GM18868 (cell line): ENCODE results near the gene RNU7-1.

Experiments used
- ATAC-seq: cut with Tn5 transposase; IDR thresholded peaks from one replicate; pipeline ENCODE4 v1.9.1; 2021; ENCODE audit warnings: mild to moderate bottlenecking, moderate library complexity; ENCODE audit not compliant: unreplicated experiment

Gene RNU7-1

GRCh38 chr12:6952121-6952862 is 8.7 kb downstream of the RNU7-1 start:
- ATAC-seq, result no peak

DNA sequence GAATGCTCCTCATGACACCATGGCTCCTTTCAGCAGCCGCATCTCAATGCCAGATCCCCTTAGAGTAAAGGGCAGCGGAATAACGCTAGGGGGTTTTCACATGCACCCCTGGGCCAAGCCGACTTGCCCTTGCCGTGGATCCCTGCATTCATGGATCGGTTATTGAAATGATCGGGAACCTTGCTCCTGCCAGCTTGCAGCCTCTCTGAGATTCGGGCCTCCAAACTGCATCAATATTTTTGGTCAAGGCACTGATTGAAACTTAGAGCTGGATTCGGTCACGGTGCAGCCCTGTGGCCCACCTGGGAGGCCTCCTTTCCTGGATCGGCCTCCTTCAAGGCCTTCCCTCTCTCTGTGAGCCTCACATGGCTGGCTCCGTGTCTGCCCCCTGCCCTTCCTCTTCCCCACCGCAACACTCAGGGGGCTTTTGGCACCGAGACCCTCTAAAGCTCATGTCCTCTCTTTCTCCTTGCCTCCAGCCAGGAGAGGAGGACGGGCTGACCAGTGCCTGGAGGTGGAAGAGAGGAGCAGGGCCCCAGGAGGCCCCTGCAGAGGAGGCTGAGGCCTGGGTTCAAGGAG is 9.3 kb downstream of the RNU7-1 start:
- no peak for ATAC-seq

GRCh38 chr12:6953442-6954315 is 10.1 kb downstream of the RNU7-1 start:
- ATAC-seq, result peak; percentile 46

GRCh38 chr12:6954316-6955107 is 10.9 kb downstream of the RNU7-1 start:
- ATAC-seq, result no peak

DNA sequence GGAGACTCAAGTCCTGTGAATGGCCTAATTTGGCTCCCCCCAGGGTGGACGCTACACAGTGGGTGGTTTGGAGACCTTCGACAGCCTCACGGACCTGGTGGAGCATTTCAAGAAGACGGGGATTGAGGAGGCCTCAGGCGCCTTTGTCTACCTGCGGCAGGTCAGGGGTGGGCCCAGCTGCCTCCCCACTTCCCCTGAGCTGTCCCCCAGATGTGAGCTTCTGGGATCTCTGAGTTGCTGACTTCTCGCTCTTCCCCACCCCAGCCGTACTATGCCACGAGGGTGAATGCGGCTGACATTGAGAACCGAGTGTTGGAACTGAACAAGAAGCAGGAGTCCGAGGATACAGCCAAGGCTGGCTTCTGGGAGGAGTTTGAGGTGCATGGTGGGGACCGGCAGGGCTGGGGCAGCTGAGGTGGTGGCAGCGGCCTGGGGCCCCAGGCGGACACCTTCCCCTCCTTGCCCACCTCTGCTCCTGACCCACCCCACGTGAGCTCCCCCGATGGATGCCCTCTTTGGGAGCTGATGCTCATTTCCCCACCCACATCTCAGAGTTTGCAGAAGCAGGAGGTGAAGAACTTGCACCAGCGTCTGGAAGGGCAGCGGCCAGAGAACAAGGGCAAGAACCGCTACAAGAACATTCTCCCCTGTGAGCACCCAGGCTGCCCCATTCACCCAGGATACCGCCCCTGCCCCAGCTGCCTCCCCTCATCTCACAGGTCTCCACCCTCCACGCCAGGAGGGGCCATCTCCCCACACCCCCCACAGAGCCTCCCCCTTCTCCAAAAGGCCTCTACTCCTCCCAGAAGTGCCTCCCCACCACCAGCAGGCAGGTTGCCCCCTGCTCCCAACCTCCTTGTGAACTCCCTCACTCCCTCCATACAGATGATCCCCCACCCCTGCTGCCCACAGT is 11.7 kb downstream of the RNU7-1 start:
- no peak for ATAC-seq

DNA sequence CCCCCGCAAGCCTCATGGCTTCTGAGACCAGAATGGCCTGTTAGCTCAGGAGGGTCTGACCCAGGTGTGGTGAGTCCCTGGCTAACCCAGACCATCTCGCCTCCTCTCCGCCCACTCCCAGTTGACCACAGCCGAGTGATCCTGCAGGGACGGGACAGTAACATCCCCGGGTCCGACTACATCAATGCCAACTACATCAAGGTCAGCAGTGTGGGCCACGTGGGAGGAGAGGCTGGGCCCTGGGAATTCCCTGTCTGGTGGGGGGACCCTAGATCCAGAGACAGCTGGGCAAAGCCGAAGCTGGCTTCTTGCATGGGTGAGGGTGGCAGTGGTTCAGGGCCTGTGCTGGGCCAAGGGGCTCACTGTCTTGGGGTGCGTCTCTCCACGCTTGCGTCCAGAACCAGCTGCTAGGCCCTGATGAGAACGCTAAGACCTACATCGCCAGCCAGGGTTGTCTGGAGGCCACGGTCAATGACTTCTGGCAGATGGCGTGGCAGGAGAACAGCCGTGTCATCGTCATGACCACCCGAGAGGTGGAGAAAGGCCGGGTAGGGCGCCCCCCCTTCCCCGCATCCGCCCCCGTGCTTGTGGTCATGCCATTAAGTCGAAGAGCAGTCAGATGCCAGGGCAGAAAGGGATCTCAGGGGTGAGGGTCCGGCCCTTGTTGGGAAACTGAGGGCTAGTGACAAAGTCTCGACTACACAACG is 12.6 kb downstream of the RNU7-1 start:
- ATAC-seq, result no peak

DNA sequence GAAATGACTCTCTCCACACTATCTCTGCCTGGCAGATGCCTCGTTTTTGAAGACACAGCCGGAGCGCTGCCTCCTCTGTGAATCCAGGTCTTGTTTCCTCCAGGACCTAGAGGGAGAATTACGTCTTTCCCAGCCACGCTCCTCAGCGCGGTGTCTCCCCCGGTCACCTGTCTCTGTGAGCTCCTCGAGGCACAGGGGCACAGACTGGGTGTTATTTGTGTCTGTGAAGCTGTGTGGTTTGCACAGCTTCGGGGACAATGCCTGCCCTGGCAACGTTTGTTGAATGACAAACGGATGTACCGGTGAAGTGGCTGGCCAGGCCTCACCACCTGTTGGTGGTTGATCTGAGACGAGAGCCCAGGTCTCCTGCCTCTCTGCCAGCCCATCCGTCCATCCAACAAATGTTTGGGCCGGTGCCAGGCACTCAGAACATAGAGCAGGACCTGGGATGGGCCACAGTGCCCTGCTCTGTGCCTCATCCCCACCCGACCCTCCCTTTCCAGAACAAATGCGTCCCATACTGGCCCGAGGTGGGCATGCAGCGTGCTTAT is 13.6 kb downstream of the RNU7-1 start:
- ATAC-seq, result no peak

GRCh38 chr12:6957741-6958608 is 14.4 kb downstream of the RNU7-1 start:
- no peak for ATAC-seq

DNA sequence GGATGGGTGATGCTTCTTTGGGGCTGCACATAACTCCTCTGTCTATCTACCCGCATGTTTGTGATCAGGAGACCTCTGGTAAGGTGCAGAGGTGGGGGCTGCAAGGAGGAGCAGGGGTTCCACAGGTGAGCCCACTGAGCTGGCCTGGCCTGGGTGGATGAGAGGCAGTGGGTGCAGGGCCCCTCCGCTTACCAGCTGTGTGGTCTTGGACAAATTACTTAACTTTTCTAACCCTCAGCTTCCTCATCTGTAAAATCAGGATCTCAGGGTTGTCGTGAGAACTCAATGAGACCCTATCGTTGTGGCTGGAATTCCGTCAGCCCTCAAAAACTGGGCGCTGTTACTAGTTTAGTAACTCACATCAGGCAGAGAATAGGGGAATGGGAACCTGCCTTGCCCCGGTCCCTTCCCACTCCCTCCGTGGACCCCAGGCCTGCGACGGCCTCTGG is 15.0 kb downstream of the RNU7-1 start:
- no peak for ATAC-seq

GRCh38 chr12:6959058-6959804 is 15.6 kb downstream of the RNU7-1 start:
- ATAC-seq, result peak; percentile 51

- no peak for ATAC-seq
Observed at GRCh38 chr12:6959805-6960592, 16.4 kb downstream of the RNU7-1 start.

DNA sequence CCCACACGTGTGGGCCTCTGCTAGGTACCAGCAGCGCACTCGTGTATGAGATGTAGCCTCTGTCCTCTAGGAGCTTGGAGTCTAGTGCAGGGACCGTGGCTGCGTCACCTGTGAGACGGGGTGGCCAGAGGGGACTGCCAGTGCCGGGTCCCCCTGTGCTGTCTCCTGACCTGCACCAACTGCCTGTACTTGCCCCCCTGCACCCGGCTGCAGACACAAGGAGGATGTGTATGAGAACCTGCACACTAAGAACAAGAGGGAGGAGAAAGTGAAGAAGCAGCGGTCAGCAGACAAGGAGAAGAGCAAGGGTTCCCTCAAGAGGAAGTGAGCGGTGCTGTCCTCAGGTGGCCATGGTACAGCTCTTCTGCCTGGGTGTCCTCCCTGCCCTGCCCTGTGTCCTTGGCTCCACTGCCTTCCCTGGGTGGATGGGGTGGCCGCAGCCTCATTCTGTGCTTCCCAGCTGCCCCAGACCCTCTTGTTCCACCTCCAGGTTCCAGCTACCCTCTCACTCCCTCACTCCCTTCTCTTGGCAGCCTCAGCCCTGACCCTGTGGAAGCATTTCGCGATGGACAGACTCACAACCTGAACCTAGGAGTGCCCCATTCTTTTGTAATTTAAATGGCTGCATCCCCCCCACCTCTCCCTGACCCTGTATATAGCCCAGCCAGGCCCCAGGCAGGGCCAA is 17.1 kb downstream of the RNU7-1 start:
- ATAC-seq, result no peak

DNA sequence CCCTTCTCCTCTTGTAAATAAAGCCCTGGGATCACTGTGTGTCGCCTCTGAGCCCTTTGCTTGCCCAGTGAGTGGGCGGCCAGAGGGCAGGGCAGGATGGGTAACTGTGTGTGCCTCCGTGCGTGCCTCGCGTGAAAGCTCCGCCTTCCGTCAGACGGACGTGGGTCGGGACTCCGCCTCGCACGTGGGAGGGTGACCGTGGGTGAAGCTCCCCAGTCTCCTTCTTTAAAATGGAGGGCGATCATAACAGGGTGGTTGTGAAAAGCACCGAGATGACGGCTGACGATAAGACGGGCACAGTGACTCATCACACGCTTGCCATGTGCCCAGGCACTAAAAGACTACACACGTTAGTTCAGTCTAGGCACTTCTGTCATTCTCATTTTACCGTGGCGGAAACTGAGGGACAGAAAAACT is 17.7 kb downstream of the RNU7-1 start:
- ATAC-seq, result peak; percentile 32

DNA sequence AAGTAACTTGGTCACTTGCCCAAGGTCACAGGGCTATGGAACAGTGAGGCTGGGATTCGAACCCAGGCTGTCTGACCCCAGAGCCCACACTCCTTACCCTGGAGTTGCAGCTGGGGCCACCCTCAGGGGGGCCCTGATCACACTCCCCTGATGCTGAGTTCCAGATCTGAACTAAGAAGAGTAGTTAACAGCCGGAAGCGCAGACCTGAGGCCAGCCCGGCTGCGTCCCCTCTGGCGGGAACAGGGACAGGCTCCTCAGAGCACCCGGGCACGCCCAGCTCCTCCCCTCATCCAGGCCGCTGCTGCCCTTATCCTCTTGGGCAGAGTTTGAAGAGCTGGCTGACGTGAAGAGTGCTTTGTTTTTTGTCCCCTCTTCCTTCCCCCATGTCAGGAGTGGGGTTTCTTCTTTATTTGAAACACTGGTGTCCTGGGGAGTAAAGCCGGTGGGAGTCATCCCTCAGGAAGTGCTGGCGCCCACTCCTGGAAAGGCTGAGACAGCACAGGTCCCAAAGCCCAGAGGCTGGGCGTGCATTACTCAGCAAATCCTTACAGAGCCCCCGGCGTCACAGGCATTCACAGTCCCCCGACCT is 18.2 kb downstream of the RNU7-1 start:
- peak; percentile 14 for ATAC-seq

DNA sequence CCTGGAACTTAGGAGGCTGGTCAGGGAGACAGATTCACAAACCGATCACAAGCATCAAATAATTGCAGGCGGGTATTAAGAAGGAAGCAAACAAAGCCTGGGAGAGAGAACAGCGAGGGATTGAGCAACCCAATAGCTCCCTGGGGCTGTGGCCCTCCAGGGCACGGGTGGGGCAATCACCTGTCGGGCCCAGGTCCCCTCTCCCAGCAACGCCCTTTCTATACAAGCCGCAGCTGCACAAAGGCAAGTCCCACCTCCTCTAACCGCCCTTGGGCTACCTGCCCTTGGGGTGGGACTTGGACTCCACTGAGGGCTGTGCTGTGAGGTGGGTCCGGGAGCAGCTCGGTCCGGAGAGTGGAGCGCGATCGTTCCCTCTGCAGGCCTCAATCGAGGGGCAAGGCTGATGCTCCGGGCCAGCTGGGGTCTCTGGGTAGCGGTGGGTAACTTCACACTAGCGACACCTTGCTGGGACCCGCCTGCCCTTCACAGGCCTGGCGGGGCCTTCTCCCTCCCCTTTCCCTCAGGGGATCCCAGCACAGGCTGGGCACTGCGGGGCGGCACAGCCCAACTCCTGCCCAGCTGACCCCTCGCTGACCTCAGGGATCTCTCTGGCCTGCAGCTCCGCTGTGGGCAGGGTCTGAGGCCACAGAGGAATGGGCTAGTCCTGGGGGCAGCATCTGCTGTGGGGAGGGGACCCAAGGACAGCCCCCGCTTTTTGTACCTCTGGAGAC is 18.8 kb downstream of the RNU7-1 start:
- no peak for ATAC-seq
